ENCODE data around the gene TAF5.
"Not testable (repeated sequence)": the region's sequence is repeated elsewhere in the genome, so short reads cannot be mapped to it uniquely, and the experiment has no call there.

TAF5 gene

DNA sequence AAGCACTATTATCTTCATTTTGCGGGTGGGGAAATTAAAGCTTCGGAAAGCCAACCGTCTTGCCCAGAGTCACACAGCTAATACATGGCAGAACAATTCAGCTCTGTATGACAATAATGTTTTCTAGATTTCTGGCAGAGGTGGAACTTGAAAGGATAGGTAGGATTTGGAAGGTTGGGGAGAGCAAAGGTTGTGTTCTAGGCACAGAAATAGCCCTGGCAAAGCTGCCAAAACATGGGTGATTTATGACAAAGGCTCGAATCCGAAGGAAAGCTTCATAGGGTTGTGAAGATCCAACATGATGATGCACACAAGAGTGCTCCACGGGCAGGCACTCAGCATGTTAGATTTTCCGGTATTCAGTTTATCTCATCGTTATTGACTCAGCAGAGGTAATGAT, 47.8 kb downstream of the TAF5 start:
- DNase-seq: no peak

GRCh38 chr10:103416436-103417147, 48.8 kb downstream of the TAF5 start:
- peak; percentile 31 for DNase-seq

DNA sequence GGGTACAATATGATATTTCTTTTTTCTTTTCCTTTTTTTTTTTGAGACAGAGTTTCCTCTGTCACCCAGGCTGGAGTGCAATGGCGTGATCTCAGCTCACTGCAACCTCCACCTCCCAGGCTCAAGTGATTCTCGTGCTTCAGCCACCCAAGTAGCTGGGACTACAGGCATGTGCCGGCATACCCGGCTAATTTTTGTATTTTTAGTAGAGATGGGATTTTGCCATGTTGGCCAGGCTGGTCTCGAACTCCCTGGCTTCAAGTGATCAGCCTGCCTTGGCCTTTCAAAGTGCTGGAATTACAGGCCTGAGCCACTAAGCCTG, 49.3 kb downstream of the TAF5 start:
- DNase-seq: not testable (repeated sequence)

DNA sequence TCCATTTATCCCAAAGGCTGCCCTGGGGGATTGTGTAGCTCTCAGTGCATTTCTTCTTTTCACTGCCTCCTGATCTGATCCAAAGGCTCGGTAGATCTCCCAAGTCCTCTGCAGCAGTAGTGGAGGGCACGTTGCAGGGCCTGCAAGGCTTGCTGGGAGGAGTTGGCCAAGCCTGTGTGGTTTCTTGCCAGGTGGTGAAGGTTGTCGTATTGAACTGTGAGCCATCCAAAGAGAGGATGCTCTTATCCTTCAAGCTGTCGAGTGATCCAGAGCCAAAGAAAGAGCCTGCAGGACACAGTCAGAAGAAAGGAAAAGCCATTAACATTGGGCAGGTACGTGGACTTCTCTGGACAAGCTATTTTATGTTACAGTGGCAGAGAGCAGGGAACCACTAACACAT, 49.8 kb downstream of the TAF5 start:
- no peak for DNase-seq

- DNase-seq: no peak
These were observed 51.3 kb downstream of the TAF5 start for GRCh38 chr10:103419101-103419500.

GRCh38 chr10:103423748-103424147, 56.0 kb downstream of the TAF5 start:
- no peak for DNase-seq

- DNase-seq: no peak
These were observed 60.1 kb downstream of the TAF5 start for GRCh38 chr10:103427866-103428265.

GRCh38 chr10:103428989-103429643, 61.3 kb downstream of the TAF5 start:
- no peak for DNase-seq

GRCh38 chr10:103429647-103430046, 61.9 kb downstream of the TAF5 start:
- no peak for DNase-seq

GRCh38 chr10:103431902-103432301, 64.1 kb downstream of the TAF5 start:
- DNase-seq: no peak

DNA sequence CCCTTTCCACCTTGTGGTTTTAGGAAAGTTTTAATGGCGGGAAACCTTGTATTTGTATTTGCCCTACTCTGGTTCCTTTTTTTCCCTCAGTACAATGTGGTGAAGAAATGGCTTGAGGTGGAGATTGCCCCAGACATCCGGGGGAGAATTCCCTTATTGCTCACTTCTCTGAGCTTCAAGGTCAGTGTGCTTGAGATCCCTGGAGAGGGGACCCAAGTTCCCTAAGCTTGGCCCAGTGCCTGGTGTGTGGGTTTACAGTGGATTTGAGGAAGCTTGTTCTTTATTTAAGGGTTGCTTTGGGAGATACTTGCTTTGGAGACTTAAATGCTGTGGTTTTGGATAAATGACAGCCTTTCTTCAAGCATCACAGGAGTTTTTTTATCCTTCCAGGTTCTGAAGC, 66.1 kb downstream of the TAF5 start:
- DNase-seq: no peak
